Measurements from ENCODE around the gene PIGH.

Gene PIGH, protein sequence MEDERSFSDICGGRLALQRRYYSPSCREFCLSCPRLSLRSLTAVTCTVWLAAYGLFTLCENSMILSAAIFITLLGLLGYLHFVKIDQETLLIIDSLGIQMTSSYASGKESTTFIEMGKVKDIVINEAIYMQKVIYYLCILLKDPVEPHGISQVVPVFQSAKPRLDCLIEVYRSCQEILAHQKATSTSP

DNA sequence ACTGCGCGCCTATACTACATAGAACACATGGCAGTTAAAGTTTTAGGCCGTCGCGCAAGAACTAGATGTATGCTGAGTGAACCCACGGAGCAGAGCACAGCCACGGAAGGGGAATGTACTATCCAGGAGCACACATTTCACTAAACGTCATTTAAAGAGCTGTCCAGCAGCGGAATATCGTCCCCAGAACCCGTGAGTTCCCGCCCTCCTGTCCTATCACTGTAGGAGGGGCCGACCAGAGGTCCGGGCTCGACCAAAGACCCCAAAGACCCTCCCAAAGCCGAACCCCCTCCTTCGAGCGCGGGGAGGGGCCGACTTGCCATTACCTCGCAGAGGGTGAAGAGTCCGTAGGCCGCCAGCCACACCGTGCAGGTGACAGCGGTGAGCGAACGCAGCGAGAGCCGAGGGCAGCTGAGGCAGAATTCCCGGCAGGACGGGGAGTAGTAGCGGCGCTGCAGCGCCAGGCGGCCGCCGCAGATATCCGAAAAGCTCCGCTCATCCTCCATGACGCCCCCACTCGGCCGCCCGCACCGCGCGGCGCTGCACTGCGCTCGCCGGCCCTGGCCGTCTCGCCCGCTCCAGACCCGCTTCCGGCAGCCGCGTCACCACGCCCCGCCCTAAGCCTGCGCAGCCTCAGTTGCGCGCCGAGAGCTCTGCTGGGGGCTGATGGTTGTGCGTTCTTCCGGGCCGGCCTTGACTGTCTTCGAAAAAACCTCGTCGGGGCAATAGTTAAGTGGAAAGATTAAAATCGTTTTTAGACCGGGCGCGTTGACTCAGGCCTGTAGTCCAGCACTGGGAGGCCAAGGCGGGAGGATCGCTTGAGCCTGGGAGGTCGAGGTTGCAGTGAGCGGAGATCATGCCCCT is at the start of gene PIGH:
Gene PIGH, minus strand, starts transcription at position 571 of the 864 bp plus-strand sequence. Its CDS starts 65 bp downstream, at position 506.
- TF ChIP-seq CREB1 (IDR thresholded peaks at IDR 0.05; ENCODE audit: low read depth), result peak; percentile 40; the same call in 1 of the 2 replicates
- no peak for TF ChIP-seq FOXM1 (IDR thresholded peaks at IDR 0.05; ENCODE audit: borderline replicate concordance, low read depth)
- peak; percentile 29; the same call in 1 of the 2 replicates for TF ChIP-seq EGR1 (IDR thresholded peaks at IDR 0.05)
- peak; percentile 59; the same call in 1 of the 2 replicates for TF ChIP-seq YY1 (IDR thresholded peaks at IDR 0.05; ENCODE audit: low read depth)
- TF ChIP-seq, protein P1, sequence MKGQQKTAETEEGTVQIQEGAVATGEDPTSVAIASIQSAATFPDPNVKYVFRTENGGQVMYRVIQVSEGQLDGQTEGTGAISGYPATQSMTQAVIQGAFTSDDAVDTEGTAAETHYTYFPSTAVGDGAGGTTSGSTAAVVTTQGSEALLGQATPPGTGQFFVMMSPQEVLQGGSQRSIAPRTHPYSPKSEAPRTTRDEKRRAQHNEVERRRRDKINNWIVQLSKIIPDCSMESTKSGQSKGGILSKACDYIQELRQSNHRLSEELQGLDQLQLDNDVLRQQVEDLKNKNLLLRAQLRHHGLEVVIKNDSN (IDR thresholded peaks at IDR 0.05), result no peak
- TF ChIP-seq, protein P2, sequence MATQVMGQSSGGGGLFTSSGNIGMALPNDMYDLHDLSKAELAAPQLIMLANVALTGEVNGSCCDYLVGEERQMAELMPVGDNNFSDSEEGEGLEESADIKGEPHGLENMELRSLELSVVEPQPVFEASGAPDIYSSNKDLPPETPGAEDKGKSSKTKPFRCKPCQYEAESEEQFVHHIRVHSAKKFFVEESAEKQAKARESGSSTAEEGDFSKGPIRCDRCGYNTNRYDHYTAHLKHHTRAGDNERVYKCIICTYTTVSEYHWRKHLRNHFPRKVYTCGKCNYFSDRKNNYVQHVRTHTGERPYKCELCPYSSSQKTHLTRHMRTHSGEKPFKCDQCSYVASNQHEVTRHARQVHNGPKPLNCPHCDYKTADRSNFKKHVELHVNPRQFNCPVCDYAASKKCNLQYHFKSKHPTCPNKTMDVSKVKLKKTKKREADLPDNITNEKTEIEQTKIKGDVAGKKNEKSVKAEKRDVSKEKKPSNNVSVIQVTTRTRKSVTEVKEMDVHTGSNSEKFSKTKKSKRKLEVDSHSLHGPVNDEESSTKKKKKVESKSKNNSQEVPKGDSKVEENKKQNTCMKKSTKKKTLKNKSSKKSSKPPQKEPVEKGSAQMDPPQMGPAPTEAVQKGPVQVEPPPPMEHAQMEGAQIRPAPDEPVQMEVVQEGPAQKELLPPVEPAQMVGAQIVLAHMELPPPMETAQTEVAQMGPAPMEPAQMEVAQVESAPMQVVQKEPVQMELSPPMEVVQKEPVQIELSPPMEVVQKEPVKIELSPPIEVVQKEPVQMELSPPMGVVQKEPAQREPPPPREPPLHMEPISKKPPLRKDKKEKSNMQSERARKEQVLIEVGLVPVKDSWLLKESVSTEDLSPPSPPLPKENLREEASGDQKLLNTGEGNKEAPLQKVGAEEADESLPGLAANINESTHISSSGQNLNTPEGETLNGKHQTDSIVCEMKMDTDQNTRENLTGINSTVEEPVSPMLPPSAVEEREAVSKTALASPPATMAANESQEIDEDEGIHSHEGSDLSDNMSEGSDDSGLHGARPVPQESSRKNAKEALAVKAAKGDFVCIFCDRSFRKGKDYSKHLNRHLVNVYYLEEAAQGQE (IDR thresholded peaks at IDR 0.05; ENCODE audit: low read depth), result peak; percentile 74
- TF ChIP-seq, protein P3, sequence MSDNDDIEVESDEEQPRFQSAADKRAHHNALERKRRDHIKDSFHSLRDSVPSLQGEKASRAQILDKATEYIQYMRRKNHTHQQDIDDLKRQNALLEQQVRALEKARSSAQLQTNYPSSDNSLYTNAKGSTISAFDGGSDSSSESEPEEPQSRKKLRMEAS (IDR thresholded peaks at IDR 0.05), result 0 out of 2 replicates have a peak, but pooled peaks have one; percentile 47
- TF ChIP-seq EP300 (IDR thresholded peaks at IDR 0.05; ENCODE audit: borderline replicate concordance), result no peak
- TF ChIP-seq TCF12 (IDR thresholded peaks at IDR 0.05; ENCODE audit: low read depth), result peak; percentile 37; the same call in 1 of the 2 replicates
- TF ChIP-seq ZBTB7A (IDR thresholded peaks at IDR 0.05; ENCODE audit: low read depth), result peak; percentile 96
- TF ChIP-seq CEBPB (IDR thresholded peaks at IDR 0.05), result no peak
- TF ChIP-seq RAD21 (IDR thresholded peaks at IDR 0.05; ENCODE audit: low read depth), result no peak; the same call in 1 of the 2 replicates
- TF ChIP-seq TAF1 (IDR thresholded peaks at IDR 0.05; ENCODE audit: low read depth), result peak; percentile 50; the same call in 1 of the 2 replicates
- TF ChIP-seq TEAD4 (IDR thresholded peaks at IDR 0.05), result no peak
- TF ChIP-seq NFIC (IDR thresholded peaks at IDR 0.05), result no peak

DNA sequence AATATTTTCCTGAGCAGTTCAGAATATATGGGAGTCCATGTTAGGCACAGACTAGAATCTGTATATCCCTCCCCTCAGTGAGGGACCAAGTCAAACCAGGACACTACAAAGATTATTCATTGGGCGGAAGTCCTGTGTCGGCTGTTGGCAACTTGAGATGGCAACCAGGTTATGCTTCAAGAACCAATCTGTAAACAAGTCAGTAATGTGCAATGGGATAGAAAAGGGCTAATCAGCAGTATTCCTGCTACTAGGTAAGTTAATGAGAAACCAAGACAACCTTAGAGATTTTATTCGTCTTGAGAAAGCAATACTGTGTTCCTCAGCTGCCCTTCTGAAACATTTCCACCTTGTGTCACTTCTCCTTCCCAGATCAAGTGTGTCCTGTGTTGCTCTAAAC is 46.1 kb upstream of the PIGH start:
- TF ChIP-seq, protein P2 (IDR thresholded peaks at IDR 0.05; ENCODE audit: low read depth), result no peak
- no peak for TF ChIP-seq YY1 (IDR thresholded peaks at IDR 0.05; ENCODE audit: low read depth)
- no peak for TF ChIP-seq CEBPB (IDR thresholded peaks at IDR 0.05)
- TF ChIP-seq TCF12 (IDR thresholded peaks at IDR 0.05; ENCODE audit: low read depth), result no peak
- no peak for TF ChIP-seq NFIC (IDR thresholded peaks at IDR 0.05)
- no peak for TF ChIP-seq CREB1 (IDR thresholded peaks at IDR 0.05; ENCODE audit: low read depth)
- TF ChIP-seq, protein P3 (IDR thresholded peaks at IDR 0.05), result no peak
- TF ChIP-seq FOXM1 (IDR thresholded peaks at IDR 0.05; ENCODE audit: borderline replicate concordance, low read depth), result no peak
- no peak for TF ChIP-seq TEAD4 (IDR thresholded peaks at IDR 0.05)
- no peak for TF ChIP-seq ZBTB7A (IDR thresholded peaks at IDR 0.05; ENCODE audit: low read depth)
- TF ChIP-seq, protein P1 (IDR thresholded peaks at IDR 0.05), result no peak
- TF ChIP-seq RAD21 (IDR thresholded peaks at IDR 0.05; ENCODE audit: low read depth), result no peak
- TF ChIP-seq EGR1 (IDR thresholded peaks at IDR 0.05), result no peak
- no peak for TF ChIP-seq EP300 (IDR thresholded peaks at IDR 0.05; ENCODE audit: borderline replicate concordance)
- TF ChIP-seq TAF1 (IDR thresholded peaks at IDR 0.05; ENCODE audit: low read depth), result no peak

DNA sequence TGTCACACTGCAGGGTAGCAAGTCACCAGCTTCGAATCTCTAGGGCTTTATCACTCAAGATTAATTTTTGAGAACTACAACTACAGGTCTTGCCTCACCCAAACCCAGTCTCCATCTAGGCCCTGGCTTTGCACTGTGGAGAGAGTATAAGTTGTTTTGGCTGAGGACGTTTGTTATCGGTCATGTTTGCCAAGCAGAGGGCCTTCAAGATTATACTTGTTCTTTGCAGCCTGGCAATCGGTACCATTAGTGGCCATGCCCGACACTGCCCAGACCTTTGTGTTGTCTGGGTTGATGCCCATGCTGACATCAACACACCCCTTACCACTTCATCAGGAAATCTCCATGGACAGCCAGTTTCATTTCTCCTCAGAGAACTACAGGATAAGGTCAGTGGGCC is 45.3 kb upstream of the PIGH start:
- TF ChIP-seq RAD21 (IDR thresholded peaks at IDR 0.05; ENCODE audit: low read depth) (no peak), EP300 (IDR thresholded peaks at IDR 0.05; ENCODE audit: borderline replicate concordance) (no peak), TCF12 (IDR thresholded peaks at IDR 0.05; ENCODE audit: low read depth) (no peak), ZBTB7A (IDR thresholded peaks at IDR 0.05; ENCODE audit: low read depth) (no peak)
- TF ChIP-seq, protein P3 (IDR thresholded peaks at IDR 0.05), result no peak

DNA sequence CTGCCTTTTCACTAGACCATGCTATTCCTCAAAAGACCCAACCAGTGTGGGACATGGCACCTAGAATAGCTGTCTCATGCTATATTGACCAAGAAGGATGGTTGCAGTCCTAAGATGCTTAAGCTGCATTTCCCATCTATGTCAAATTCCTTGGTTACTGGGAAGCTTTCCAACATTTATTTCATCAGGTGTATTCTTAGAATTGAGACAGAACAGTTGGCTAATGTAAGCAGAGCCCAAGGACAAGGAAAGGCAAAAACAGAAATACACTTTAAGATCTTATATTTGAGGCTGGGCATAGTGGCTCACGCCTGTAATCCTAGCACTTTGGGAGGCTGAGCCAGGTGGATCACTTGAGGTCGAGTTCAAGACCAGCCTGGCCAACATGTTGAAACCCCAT is 44.4 kb upstream of the PIGH start:
- TF ChIP-seq, protein P2 (IDR thresholded peaks at IDR 0.05; ENCODE audit: low read depth), result no peak
- no peak for TF ChIP-seq TEAD4 (IDR thresholded peaks at IDR 0.05)
- no peak for TF ChIP-seq TAF1 (IDR thresholded peaks at IDR 0.05; ENCODE audit: low read depth)
- TF ChIP-seq, protein P3 (IDR thresholded peaks at IDR 0.05), result no peak
- TF ChIP-seq CREB1 (IDR thresholded peaks at IDR 0.05; ENCODE audit: low read depth), result no peak
- no peak for TF ChIP-seq RAD21 (IDR thresholded peaks at IDR 0.05; ENCODE audit: low read depth)
- no peak for TF ChIP-seq TCF12 (IDR thresholded peaks at IDR 0.05; ENCODE audit: low read depth)
- TF ChIP-seq, protein P1 (IDR thresholded peaks at IDR 0.05), result no peak
- TF ChIP-seq ZBTB7A (IDR thresholded peaks at IDR 0.05; ENCODE audit: low read depth), result no peak
- no peak for TF ChIP-seq NFIC (IDR thresholded peaks at IDR 0.05)
- TF ChIP-seq YY1 (IDR thresholded peaks at IDR 0.05; ENCODE audit: low read depth), result no peak
- TF ChIP-seq EGR1 (IDR thresholded peaks at IDR 0.05), result no peak
- no peak for TF ChIP-seq EP300 (IDR thresholded peaks at IDR 0.05; ENCODE audit: borderline replicate concordance)
- no peak for TF ChIP-seq FOXM1 (IDR thresholded peaks at IDR 0.05; ENCODE audit: borderline replicate concordance, low read depth)

Data from Ishikawa (cell line).